ENCODE measurements around the gene CRYBB3. TPM values are rescaled to one million over a fixed set of nuclear protein-coding genes. Genes with fewer than 3 reads are reported as not detected.

The CRYBB3 gene
- total and polyA plus RNA-seq, 10 of the 15 experiments (the other 5 are each of a cell fraction or from before 2014, with no cell fraction given): 0.26 TPM; not detected in 9

DNA sequence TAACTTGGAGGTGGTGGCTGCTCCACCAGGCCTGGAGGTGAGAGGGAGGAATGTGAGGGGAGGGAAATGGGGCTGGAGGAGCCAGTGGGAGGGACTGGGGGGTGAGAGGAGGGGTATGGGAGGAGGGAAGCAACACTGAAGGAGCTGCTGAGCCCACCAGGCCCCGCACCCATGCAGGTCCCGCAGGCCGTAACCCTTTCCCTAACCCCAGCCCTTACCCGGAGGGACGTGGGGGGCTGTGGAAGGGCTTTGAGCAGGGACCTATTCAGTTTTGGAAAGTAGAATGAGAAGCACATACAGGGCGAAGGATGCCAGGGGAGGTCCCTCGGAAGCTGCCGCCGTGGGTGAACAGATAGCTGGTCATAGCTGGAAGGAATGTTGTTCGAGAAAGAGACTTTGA is 33.9 kb upstream of the CRYBB3 start:
- POLR2A ChIA-PET: no interaction called here
- in situ Hi-C loops (cut with MboI) (no loop called here), intact Hi-C loops (cut with micrococcal nuclease; ENCODE audit: unreplicated experiment) (no loop called here)
- RAD21 ChIA-PET (ENCODE audit: unreplicated experiment): interaction anchor here (1.4 kb wide), 1 partner anchor 89 kb away, joined by 3 read pairs; no protein-coding TSS in a partner anchor
- H3K4me2 ChIP-seq (ENCODE audit: control insufficient read depth, insufficient read depth): no peak overlapping the region
- H2AFZ ChIP-seq (ENCODE audit: control insufficient read depth, low read depth, low read length): no peak overlapping the region
- no peaks in the 10 kb centered on the region for H3K79me2 ChIP-seq (ENCODE audit: control insufficient read depth, insufficient read depth, low read length)
- no peaks in the 10 kb centered on the region for H3K4me1 ChIP-seq (ENCODE audit: control insufficient read depth, insufficient read depth, low read length)
- H3K36me3 ChIP-seq (ENCODE audit: control insufficient read depth in 2 of 2, insufficient read depth in 2 of 2, low read length in 1 of 2): no peaks in the 10 kb centered on the region
- no peak overlapping the region for H3K27ac ChIP-seq (ENCODE audit: control insufficient read depth, insufficient read depth)
- no peak overlapping the region for H3K4me3 ChIP-seq
- H3K9ac ChIP-seq (ENCODE audit: control insufficient read depth, insufficient read depth, low read length): no peak overlapping the region
- 46% methylated on average over 10 of the region's 10 CpGs for WGBS (ENCODE audit: insufficient coverage, insufficient replicate concordance, low lambda C conversion rate, missing lambda C conversion rate)
- SMC1A ChIA-PET (ENCODE audit: uncharacterized antibody, unreplicated experiment): interaction anchor here (1.2 to 1.8 kb wide), 2 partner anchors 54 to 60 kb away, joined by 3 to 6 read pairs; no protein-coding TSS in a partner anchor
- H3K27me3 ChIP-seq (replicated peaks in 1 of 2; ENCODE audit: control insufficient read depth in 2 of 2, insufficient read depth in 2 of 2, low read length in 1 of 2): peaks cover 0 to 4% of the 10 kb centered on the region in 2 experiments; a peak in 2 of 4 replicates
- DNase-seq (ENCODE audit: low read depth, low spot score) (no peak), ATAC-seq (no peak), FAIRE-seq (no peak)
- no TSS peak for BruUV-seq (replicated peaks)
- H4K20me1 ChIP-seq (ENCODE audit: control insufficient read depth, insufficient read depth): no peaks in the 10 kb centered on the region
- H3K9me3 ChIP-seq (replicated peaks; ENCODE audit: control insufficient read depth, insufficient read depth, low read length): no peaks in the 10 kb centered on the region
- CTCF ChIA-PET: interaction anchor here (1.1 to 10.9 kb wide), 2 partner anchors 86 to 118 kb away, joined by 3 to 160 read pairs; no protein-coding TSS in a partner anchor
- TF ChIP-seq, protein P1, sequence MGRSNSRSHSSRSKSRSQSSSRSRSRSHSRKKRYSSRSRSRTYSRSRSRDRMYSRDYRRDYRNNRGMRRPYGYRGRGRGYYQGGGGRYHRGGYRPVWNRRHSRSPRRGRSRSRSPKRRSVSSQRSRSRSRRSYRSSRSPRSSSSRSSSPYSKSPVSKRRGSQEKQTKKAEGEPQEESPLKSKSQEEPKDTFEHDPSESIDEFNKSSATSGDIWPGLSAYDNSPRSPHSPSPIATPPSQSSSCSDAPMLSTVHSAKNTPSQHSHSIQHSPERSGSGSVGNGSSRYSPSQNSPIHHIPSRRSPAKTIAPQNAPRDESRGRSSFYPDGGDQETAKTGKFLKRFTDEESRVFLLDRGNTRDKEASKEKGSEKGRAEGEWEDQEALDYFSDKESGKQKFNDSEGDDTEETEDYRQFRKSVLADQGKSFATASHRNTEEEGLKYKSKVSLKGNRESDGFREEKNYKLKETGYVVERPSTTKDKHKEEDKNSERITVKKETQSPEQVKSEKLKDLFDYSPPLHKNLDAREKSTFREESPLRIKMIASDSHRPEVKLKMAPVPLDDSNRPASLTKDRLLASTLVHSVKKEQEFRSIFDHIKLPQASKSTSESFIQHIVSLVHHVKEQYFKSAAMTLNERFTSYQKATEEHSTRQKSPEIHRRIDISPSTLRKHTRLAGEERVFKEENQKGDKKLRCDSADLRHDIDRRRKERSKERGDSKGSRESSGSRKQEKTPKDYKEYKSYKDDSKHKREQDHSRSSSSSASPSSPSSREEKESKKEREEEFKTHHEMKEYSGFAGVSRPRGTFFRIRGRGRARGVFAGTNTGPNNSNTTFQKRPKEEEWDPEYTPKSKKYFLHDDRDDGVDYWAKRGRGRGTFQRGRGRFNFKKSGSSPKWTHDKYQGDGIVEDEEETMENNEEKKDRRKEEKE (IDR thresholded peaks at IDR 0.05): no peak
- TF ChIP-seq, protein P2, sequence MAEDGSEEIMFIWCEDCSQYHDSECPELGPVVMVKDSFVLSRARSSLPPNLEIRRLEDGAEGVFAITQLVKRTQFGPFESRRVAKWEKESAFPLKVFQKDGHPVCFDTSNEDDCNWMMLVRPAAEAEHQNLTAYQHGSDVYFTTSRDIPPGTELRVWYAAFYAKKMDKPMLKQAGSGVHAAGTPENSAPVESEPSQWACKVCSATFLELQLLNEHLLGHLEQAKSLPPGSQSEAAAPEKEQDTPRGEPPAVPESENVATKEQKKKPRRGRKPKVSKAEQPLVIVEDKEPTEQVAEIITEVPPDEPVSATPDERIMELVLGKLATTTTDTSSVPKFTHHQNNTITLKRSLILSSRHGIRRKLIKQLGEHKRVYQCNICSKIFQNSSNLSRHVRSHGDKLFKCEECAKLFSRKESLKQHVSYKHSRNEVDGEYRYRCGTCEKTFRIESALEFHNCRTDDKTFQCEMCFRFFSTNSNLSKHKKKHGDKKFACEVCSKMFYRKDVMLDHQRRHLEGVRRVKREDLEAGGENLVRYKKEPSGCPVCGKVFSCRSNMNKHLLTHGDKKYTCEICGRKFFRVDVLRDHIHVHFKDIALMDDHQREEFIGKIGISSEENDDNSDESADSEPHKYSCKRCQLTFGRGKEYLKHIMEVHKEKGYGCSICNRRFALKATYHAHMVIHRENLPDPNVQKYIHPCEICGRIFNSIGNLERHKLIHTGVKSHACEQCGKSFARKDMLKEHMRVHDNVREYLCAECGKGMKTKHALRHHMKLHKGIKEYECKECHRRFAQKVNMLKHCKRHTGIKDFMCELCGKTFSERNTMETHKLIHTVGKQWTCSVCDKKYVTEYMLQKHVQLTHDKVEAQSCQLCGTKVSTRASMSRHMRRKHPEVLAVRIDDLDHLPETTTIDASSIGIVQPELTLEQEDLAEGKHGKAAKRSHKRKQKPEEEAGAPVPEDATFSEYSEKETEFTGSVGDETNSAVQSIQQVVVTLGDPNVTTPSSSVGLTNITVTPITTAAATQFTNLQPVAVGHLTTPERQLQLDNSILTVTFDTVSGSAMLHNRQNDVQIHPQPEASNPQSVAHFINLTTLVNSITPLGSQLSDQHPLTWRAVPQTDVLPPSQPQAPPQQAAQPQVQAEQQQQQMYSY (CRISPR knock-in tag; IDR thresholded peaks at IDR 0.05): no peak
- TF ChIP-seq KLF5 (IDR thresholded peaks at IDR 0.05; ENCODE audit: partially characterized antibody) (no peak), ZNF274 (IDR thresholded peaks at IDR 0.05; ENCODE audit: insufficient read depth, insufficient read length) (no peak), SIN3A (IDR thresholded peaks at IDR 0.05; ENCODE audit: low read depth, low read length) (no peak), LARP7 (IDR thresholded peaks at IDR 0.05) (no peak), PAX5 (IDR thresholded peaks at IDR 0.05; ENCODE audit: borderline replicate concordance, low read depth, low read length) (no peak), BHLHE40 (IDR thresholded peaks at IDR 0.05; ENCODE audit: borderline replicate concordance in 1 of 2, low read depth in 2 of 2, low read length in 1 of 2) (no peak), RAD21 (IDR thresholded peaks at IDR 0.05; ENCODE audit: insufficient read depth, low read depth, low read length) (no peak), ZNF217 (IDR thresholded peaks at IDR 0.05) (no peak), NR2C1 (IDR thresholded peaks at IDR 0.05) (no peak)
- TF ChIP-seq, protein P3, sequence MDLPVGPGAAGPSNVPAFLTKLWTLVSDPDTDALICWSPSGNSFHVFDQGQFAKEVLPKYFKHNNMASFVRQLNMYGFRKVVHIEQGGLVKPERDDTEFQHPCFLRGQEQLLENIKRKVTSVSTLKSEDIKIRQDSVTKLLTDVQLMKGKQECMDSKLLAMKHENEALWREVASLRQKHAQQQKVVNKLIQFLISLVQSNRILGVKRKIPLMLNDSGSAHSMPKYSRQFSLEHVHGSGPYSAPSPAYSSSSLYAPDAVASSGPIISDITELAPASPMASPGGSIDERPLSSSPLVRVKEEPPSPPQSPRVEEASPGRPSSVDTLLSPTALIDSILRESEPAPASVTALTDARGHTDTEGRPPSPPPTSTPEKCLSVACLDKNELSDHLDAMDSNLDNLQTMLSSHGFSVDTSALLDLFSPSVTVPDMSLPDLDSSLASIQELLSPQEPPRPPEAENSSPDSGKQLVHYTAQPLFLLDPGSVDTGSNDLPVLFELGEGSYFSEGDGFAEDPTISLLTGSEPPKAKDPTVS (IDR thresholded peaks at IDR 0.05; ENCODE audit: low read depth, low read length): no peak
- TF ChIP-seq, protein P4, sequence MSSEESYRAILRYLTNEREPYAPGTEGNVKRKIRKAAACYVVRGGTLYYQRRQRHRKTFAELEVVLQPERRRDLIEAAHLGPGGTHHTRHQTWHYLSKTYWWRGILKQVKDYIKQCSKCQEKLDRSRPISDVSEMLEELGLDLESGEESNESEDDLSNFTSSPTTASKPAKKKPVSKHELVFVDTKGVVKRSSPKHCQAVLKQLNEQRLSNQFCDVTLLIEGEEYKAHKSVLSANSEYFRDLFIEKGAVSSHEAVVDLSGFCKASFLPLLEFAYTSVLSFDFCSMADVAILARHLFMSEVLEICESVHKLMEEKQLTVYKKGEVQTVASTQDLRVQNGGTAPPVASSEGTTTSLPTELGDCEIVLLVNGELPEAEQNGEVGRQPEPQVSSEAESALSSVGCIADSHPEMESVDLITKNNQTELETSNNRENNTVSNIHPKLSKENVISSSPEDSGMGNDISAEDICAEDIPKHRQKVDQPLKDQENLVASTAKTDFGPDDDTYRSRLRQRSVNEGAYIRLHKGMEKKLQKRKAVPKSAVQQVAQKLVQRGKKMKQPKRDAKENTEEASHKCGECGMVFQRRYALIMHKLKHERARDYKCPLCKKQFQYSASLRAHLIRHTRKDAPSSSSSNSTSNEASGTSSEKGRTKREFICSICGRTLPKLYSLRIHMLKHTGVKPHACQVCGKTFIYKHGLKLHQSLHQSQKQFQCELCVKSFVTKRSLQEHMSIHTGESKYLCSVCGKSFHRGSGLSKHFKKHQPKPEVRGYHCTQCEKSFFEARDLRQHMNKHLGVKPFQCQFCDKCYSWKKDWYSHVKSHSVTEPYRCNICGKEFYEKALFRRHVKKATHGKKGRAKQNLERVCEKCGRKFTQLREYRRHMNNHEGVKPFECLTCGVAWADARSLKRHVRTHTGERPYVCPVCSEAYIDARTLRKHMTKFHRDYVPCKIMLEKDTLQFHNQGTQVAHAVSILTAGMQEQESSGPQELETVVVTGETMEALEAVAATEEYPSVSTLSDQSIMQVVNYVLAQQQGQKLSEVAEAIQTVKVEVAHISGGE (CRISPR knock-in tag; IDR thresholded peaks at IDR 0.05): no peak

All from GM12878 (cell line).